ENCODE data around the gene INF2.

DNA sequence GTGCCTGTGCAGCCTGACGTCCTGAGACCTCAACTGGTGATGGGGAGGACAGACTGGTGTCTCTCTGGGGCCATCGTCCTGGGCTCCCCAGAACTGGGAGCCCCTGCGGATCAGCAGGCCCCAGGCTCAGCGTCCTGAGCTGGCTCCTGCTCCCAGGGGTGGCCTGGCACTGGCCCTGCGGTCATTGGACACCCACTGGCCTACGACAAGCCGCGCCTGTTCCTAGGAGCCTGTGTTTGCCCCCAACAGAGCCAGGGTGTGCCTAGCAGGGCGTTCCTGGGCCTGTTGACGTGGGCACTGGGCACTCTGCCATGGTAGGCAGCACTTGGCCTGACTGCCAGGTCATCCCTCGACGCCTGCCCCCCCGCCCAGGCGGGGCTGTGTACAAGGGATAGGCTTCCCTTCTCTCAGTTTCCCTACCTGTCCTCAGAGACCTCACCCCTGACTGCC lies 43.0 kb downstream of the INF2 start:
- TF ChIP-seq ARNTL (CRISPR knock-in tag; IDR thresholded peaks at IDR 0.05; ENCODE audit: borderline replicate concordance, low read depth) = no peak
- TF ChIP-seq, protein P1, sequence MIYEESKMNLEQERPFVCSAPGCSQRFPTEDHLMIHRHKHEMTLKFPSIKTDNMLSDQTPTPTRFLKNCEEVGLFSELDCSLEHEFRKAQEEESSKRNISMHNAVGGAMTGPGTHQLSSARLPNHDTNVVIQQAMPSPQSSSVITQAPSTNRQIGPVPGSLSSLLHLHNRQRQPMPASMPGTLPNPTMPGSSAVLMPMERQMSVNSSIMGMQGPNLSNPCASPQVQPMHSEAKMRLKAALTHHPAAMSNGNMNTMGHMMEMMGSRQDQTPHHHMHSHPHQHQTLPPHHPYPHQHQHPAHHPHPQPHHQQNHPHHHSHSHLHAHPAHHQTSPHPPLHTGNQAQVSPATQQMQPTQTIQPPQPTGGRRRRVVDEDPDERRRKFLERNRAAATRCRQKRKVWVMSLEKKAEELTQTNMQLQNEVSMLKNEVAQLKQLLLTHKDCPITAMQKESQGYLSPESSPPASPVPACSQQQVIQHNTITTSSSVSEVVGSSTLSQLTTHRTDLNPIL (CRISPR knock-in tag; IDR thresholded peaks at IDR 0.05; ENCODE audit: low read depth) = no peak
- no peak for TF ChIP-seq SNAI2 (CRISPR knock-in tag; IDR thresholded peaks at IDR 0.05)
- no peak for TF ChIP-seq ZNF8 (CRISPR knock-in tag; IDR thresholded peaks at IDR 0.05)

All from SK-N-SH treated with all-trans-retinoic acid at 6 μM for 48 hours (cell line).